Activated CD4-positive, alpha-beta T cell treated with anti-CD3 and anti-CD28 coated beads for 48 hours (primary cell): ENCODE data around the gene TBC1D14.
A peak's percentile ranks its signal among the peaks of the same experiment; 100 is the strongest.

Experiments
- DNase-seq: peaks from one replicate; pipeline ENCODE4 v3.0.0-alpha.2; 2020

TBC1D14 gene

GRCh38 chr4:7049295-7049694 lies 139.7 kb downstream of the TBC1D14 start:
- no peak for DNase-seq

GRCh38 chr4:7049739-7050138 lies 140.1 kb downstream of the TBC1D14 start:
- DNase-seq: no peak

GRCh38 chr4:7050481-7051143 lies 141.0 kb downstream of the TBC1D14 start:
- DNase-seq: no peak

GRCh38 chr4:7051144-7051495 lies 141.5 kb downstream of the TBC1D14 start:
- DNase-seq: no peak

- DNase-seq: no peak
These were observed 142.3 kb downstream of the TBC1D14 start for GRCh38 chr4:7051905-7052304.

GRCh38 chr4:7052313-7052712 lies 142.7 kb downstream of the TBC1D14 start:
- no peak for DNase-seq

GRCh38 chr4:7052923-7053715 lies 143.5 kb downstream of the TBC1D14 start:
- peak; percentile 38 for DNase-seq

GRCh38 chr4:7054106-7054880 lies 144.7 kb downstream of the TBC1D14 start:
- no peak for DNase-seq

- no peak for DNase-seq
These were observed 145.7 kb downstream of the TBC1D14 start for GRCh38 chr4:7055111-7055989.

- DNase-seq: no peak
These were observed 146.3 kb downstream of the TBC1D14 start for GRCh38 chr4:7055990-7056325.

- DNase-seq: no peak
These were observed 149.2 kb downstream of the TBC1D14 start for GRCh38 chr4:7058792-7059191.

- no peak for DNase-seq
These were observed 150.0 kb downstream of the TBC1D14 start for GRCh38 chr4:7059662-7060061.

- no peak for DNase-seq
These were observed 150.9 kb downstream of the TBC1D14 start for GRCh38 chr4:7060346-7061150.

GRCh38 chr4:7061815-7062214 lies 152.2 kb downstream of the TBC1D14 start:
- DNase-seq: no peak

GRCh38 chr4:7062816-7063215 lies 153.2 kb downstream of the TBC1D14 start:
- DNase-seq: no peak

- no peak for DNase-seq
These were observed 153.7 kb downstream of the TBC1D14 start for GRCh38 chr4:7063362-7063761.

GRCh38 chr4:7066006-7066405 lies 156.4 kb downstream of the TBC1D14 start:
- DNase-seq: no peak

- DNase-seq: no peak
These were observed 156.9 kb downstream of the TBC1D14 start for GRCh38 chr4:7066493-7066892.

- DNase-seq: no peak
These were observed 157.5 kb downstream of the TBC1D14 start for GRCh38 chr4:7067126-7067451.

- peak; percentile 100 for DNase-seq
These were observed 158.0 kb downstream of the TBC1D14 start, which contains the start of gene GRPEL1 for GRCh38 chr4:7067452-7068278. TSS of gene GRPEL1 (minus strand) at chr4:7068064. CDS start at chr4:7068032, 32 bp downstream.

- DNase-seq: no peak
These were observed 158.7 kb downstream of the TBC1D14 start for GRCh38 chr4:7068279-7068842.
